H9 (cell line): ENCODE results near the gene TRAPPC2B. TPM values are rescaled to one million over a fixed set of nuclear protein-coding genes. Genes with fewer than 3 reads are reported as not detected.
"Not testable (repeated sequence)": the region's sequence is repeated elsewhere in the genome, so short reads cannot be mapped to it uniquely, and the experiment has no call there.

Source experiments
- DNase-seq: peaks from one replicate; pipeline ENCODE4 v3.0.0-alpha.2; 2017
- H2AFZ ChIP-seq: one replicate; pipeline ENCODE4 v1.6.1; 2013; ENCODE audit warnings: mild to moderate bottlenecking, low read length, control low read depth, moderate library complexity
- H2AK5ac ChIP-seq: 2 replicates; pipeline ENCODE4 v1.6.1; 2013; ENCODE audit warnings: low read length, control low read depth, mixed read lengths; ENCODE audit not compliant: insufficient read length
- H2BK120ac ChIP-seq: one replicate; pipeline ENCODE4 v1.6.1; 2013; ENCODE audit warnings: low read depth, mild to moderate bottlenecking, low read length, control low read depth, inconsistent platforms; ENCODE audit not compliant: poor library complexity, severe bottlenecking
- H2BK12ac ChIP-seq: 2 replicates; pipeline ENCODE4 v1.6.1; 2013; ENCODE audit warnings: low read length, control low read depth, mixed read lengths, low read depth; ENCODE audit not compliant: insufficient read length
- H2BK15ac ChIP-seq: 2 replicates; pipeline ENCODE4 v1.6.1; 2013; ENCODE audit warnings: low read depth, low read length, control low read depth
- H2BK20ac ChIP-seq: one replicate; pipeline ENCODE4 v1.6.1; 2013; ENCODE audit warnings: low read depth, mild to moderate bottlenecking, low read length, control low read depth, inconsistent platforms; ENCODE audit not compliant: poor library complexity, severe bottlenecking
- H2BK5ac ChIP-seq: 2 replicates; pipeline ENCODE4 v1.6.1; 2013; ENCODE audit warnings: low read length, control low read depth, mixed read lengths; ENCODE audit not compliant: insufficient read length
- H3K14ac ChIP-seq: 2 replicates; pipeline ENCODE4 v1.6.1; 2013; ENCODE audit warnings: low read length, control low read depth; ENCODE audit not compliant: insufficient read depth
- H3K18ac ChIP-seq: 2 replicates; pipeline ENCODE4 v1.6.1; 2013; ENCODE audit warnings: low read depth, mild to moderate bottlenecking, mixed read lengths, low read length, control low read depth; ENCODE audit not compliant: insufficient read length
- H3K23ac ChIP-seq: 2 replicates; pipeline ENCODE4 v1.6.1; 2013; ENCODE audit warnings: low read length, control low read depth, mixed read lengths, low read depth; ENCODE audit not compliant: insufficient read length
- H3K23me2 ChIP-seq: 2 replicates; pipeline ENCODE4 v1.6.1; 2013; ENCODE audit warnings: low read depth, mild to moderate bottlenecking, mixed read lengths, low read length, control low read depth; ENCODE audit not compliant: insufficient read length, poor library complexity, severe bottlenecking
- H3K27ac ChIP-seq: 2 replicates; pipeline ENCODE4 v1.5.1; 2013; ENCODE audit warnings: low read length, control low read depth, mixed read lengths, low read depth; ENCODE audit not compliant: insufficient read length
- H3K27me3 ChIP-seq: 2 replicates; pipeline ENCODE4 v1.6.1; 2013; ENCODE audit warnings: low read length, control low read depth, inconsistent platforms; ENCODE audit not compliant: insufficient read depth
- H3K4ac ChIP-seq: 2 replicates; pipeline ENCODE4 v1.6.1; 2013; ENCODE audit warnings: low read depth, mild to moderate bottlenecking, control low read depth, inconsistent platforms, low read length, moderate library complexity
- H3K4me1 ChIP-seq: 2 replicates; pipeline ENCODE4 v1.6.1; 2013; ENCODE audit warnings: low read length, control low read depth, inconsistent platforms; ENCODE audit not compliant: insufficient read depth
- H3K4me2 ChIP-seq: 2 replicates; pipeline ENCODE4 v1.6.1; 2013; ENCODE audit warnings: low read length, control low read depth, mixed read lengths; ENCODE audit not compliant: insufficient read length, insufficient read depth
- H3K56ac ChIP-seq: 2 replicates; pipeline ENCODE4 v1.6.1; 2013; ENCODE audit warnings: low read depth, mild to moderate bottlenecking, mixed read lengths, low read length, control low read depth; ENCODE audit not compliant: insufficient read length
- H3K79me1 ChIP-seq: 2 replicates; pipeline ENCODE4 v1.6.1; 2013; ENCODE audit warnings: low read depth, mild to moderate bottlenecking, moderate library complexity, low read length, control low read depth, inconsistent platforms; ENCODE audit not compliant: insufficient read depth, poor library complexity, severe bottlenecking
- H3K79me2 ChIP-seq: 2 replicates; pipeline ENCODE4 v1.6.1; 2013; ENCODE audit warnings: low read length, control low read depth, inconsistent platforms; ENCODE audit not compliant: insufficient read depth
- H3K9ac ChIP-seq: 2 replicates; pipeline ENCODE4 v1.6.1; 2013; ENCODE audit warnings: low read length, control low read depth, mixed read lengths; ENCODE audit not compliant: insufficient read length; ENCODE audit errors: extremely low read depth
- H3K9me3 ChIP-seq: one replicate; pipeline ENCODE4 v1.6.1; 2013; ENCODE audit warnings: low read depth, low read length, inconsistent platforms; ENCODE audit not compliant: control insufficient read depth
- H3T11ph ChIP-seq: one replicate; pipeline ENCODE4 v1.6.1; 2013; ENCODE audit warnings: mild to moderate bottlenecking, low read length, control low read depth, inconsistent platforms
- H4K20me1 ChIP-seq: one replicate; pipeline ENCODE4 v1.6.1; 2013; ENCODE audit not compliant: control insufficient read depth, insufficient read length, insufficient read depth
- H4K5ac ChIP-seq: 2 replicates; pipeline ENCODE4 v1.6.1; 2013; ENCODE audit warnings: low read depth, mild to moderate bottlenecking, mixed read lengths, low read length, control low read depth; ENCODE audit not compliant: insufficient read length
- H4K8ac ChIP-seq: replicated peaks from 2 replicates; pipeline ENCODE4 v1.6.1; 2013; ENCODE audit warnings: low read length, control low read depth, mixed read lengths, low read depth; ENCODE audit not compliant: insufficient read length
- H4K91ac ChIP-seq: 2 replicates; pipeline ENCODE4 v1.6.1; 2013; ENCODE audit warnings: low read depth, mild to moderate bottlenecking, moderate library complexity, mixed read lengths, low read length, control low read depth; ENCODE audit not compliant: insufficient read length
- H3K27ac Mint-ChIP-seq, 3 experiments: 2 replicates in 2 of 3; 3 replicates in 1 of 3; pipeline ENCODE4 v1.8.0; 2020 to 2021; ENCODE audit warnings: mixed read lengths in 3 of 3, mild to moderate bottlenecking in 1 of 3, moderate library complexity in 1 of 3
- H3K27me3 Mint-ChIP-seq: 2 replicates; pipeline ENCODE4 v1.8.0; 2021; ENCODE audit warnings: low read depth, mild to moderate bottlenecking, moderate library complexity, mixed read lengths
- H3K36me3 Mint-ChIP-seq, 3 experiments: 2 replicates in 2 of 3; 3 replicates in 1 of 3; pipeline ENCODE4 v1.8.0; 2020 to 2021; ENCODE audit warnings: low read depth in 3 of 3, mixed read lengths in 3 of 3; ENCODE audit not compliant: insufficient read depth in 1 of 3
- H3K4me1 Mint-ChIP-seq, 2 experiments: 2 replicates each; pipeline ENCODE4 v1.8.0; 2020; ENCODE audit warnings: mixed read lengths in 2 of 2
- H3K4me3 Mint-ChIP-seq, 2 experiments: 2 replicates in 1 of 2; 3 replicates in 1 of 2; pipeline ENCODE4 v1.8.0; 2020 to 2021; ENCODE audit warnings: mild to moderate bottlenecking in 2 of 2, mixed read lengths in 2 of 2, moderate library complexity in 1 of 2
- H3K9me3 Mint-ChIP-seq, 2 experiments: 2 replicates in 1 of 2; 3 replicates in 1 of 2; pipeline ENCODE4 v1.8.0; 2020; ENCODE audit warnings: mild to moderate bottlenecking in 2 of 2, mixed read lengths in 2 of 2, moderate library complexity in 1 of 2
- CTCF ChIP-seq: fragments of 200-600 bp; sonication (generic); conservative IDR thresholded peaks from 3 replicates; pipeline ENCODE4 v1.8.0; 2021; ENCODE audit warnings: antibody characterized with exemption, mild to moderate bottlenecking
- WGBS: extraction: QIAGEN DNeasy Blood & Tissue Kit; methylation state at CpG from one replicate; pipeline ENCODE4 v1.1.7; 2013; ENCODE audit warnings: missing lambda C conversion rate, low lambda C conversion rate, mixed read lengths; ENCODE audit not compliant: insufficient read length; ENCODE audit errors: extremely low coverage; 5-methylcytosine and 5-hydroxymethylcytosine counted together
- total RNA-seq: library from RNA; stranded (reverse); gene quantifications from 2 replicates; pipeline ENCODE4 v1.2.1, GENCODE V29; 2021

The TRAPPC2B gene
- total RNA-seq, 1 experiment from 2014 or later: 12.4 TPM

- Histone ChIP-seq H4K91ac (no peak overlapping the region), H3K9me3 (peaks cover 31% of the 10 kb centered on the region), H4K5ac (no peak overlapping the region), H3K4me2 (no peak overlapping the region), H3K27me3 (no peaks in the 10 kb centered on the region), H3K23me2 (no peaks in the 10 kb centered on the region), H4K20me1 (no peaks in the 10 kb centered on the region), H2BK20ac (no peak overlapping the region), H3K9ac (no peak overlapping the region), H3K23ac (no peak overlapping the region), H2BK12ac (no peak overlapping the region), H2AFZ (no peak overlapping the region), H2BK5ac (no peak overlapping the region), H3K27ac (no peak overlapping the region), H3K4me1 (no peaks in the 10 kb centered on the region), H3K56ac (no peak overlapping the region), H3K79me2 (no peaks in the 10 kb centered on the region), H4K8ac (no peak overlapping the region), H3K14ac (no peak overlapping the region), H3K4ac (no peak overlapping the region), H2BK120ac (no peak overlapping the region), H3K79me1 (no peaks in the 10 kb centered on the region), H2AK5ac (no peak overlapping the region), H3T11ph (no peak overlapping the region), H3K18ac (no peak overlapping the region), H2BK15ac (no peak overlapping the region)
- peaks cover 46 to 55% of the 10 kb centered on the region in 2 experiments for H3K9me3 Mint-ChIP-seq
- no peak for TF ChIP-seq CTCF
- no peaks in the 10 kb centered on the region; the same call in 1 of the 2 replicates for H3K27me3 Mint-ChIP-seq
- peaks cover 60 to 72% (median 68%) of the 10 kb centered on the region in 3 experiments for H3K36me3 Mint-ChIP-seq
- WGBS: no CpG with 5 or more reads among the region's 6 CpGs
- H3K4me1 Mint-ChIP-seq: no peaks in the 10 kb centered on the region
- H3K4me3 Mint-ChIP-seq: no peak overlapping the region
- H3K27ac Mint-ChIP-seq: no peak overlapping the region
- no peak for DNase-seq
Measured at GRCh38 chr19:57374179-57374578, 10.8 kb downstream of the TRAPPC2B start.

- not testable (repeated sequence) for H3K56ac ChIP-seq, H2AFZ ChIP-seq, H3K18ac ChIP-seq, H2BK5ac ChIP-seq, H3K4me1 Mint-ChIP-seq, H3K27me3 ChIP-seq, H3K27ac Mint-ChIP-seq, H3K9ac ChIP-seq, H3K23me2 ChIP-seq, H3K4ac ChIP-seq, H2BK12ac ChIP-seq, H3K79me2 ChIP-seq, H4K91ac ChIP-seq, H3K27me3 Mint-ChIP-seq, H3K27ac ChIP-seq, H4K5ac ChIP-seq, H3K14ac ChIP-seq, H3K23ac ChIP-seq, H3K4me3 Mint-ChIP-seq, H2BK120ac ChIP-seq, H4K20me1 ChIP-seq, H3K4me2 ChIP-seq, H3K79me1 ChIP-seq, H2AK5ac ChIP-seq, H3T11ph ChIP-seq, DNase-seq, H2BK20ac ChIP-seq, H3K4me1 ChIP-seq, H2BK15ac ChIP-seq, H4K8ac ChIP-seq
- Mint-ChIP-seq H3K9me3 (peaks cover 49 to 58% of the 10 kb centered on the region in 2 experiments), H3K36me3 (peaks cover 58 to 72% (median 70%) of the 10 kb centered on the region in 3 experiments)
- peaks cover 31% of the 10 kb centered on the region for H3K9me3 ChIP-seq
- WGBS: no CpG with 5 or more reads among the region's 2 CpGs
Measured at GRCh38 chr19:57374647-57375046, 11.3 kb downstream of the TRAPPC2B start.
